Keratinocyte (primary cell): ENCODE data around the gene PDZD2. TPM values are rescaled to one million over a fixed set of nuclear protein-coding genes. Genes with fewer than 3 reads are reported as not detected.

Experiments used
- DNase-seq: peaks from one replicate; pipeline ENCODE4 v3.0.0-alpha.2; 2011; ENCODE audit warnings: low read depth, missing footprints, low spot score
- FAIRE-seq: peaks from 2 replicates; lab custom pipeline; 2011; peaks lifted over from hg19 to GRCh38; lab: Jason Lieb, UNC
- H2AFZ ChIP-seq: 2 replicates; pipeline ENCODE4 v1.6.0; 2012; ENCODE audit warnings: low read length, control low read depth, inconsistent platforms; ENCODE audit not compliant: control insufficient read depth
- H3K27ac ChIP-seq: 2 replicates; pipeline ENCODE4 v1.5.1; 2011; ENCODE audit warnings: low read length; ENCODE audit not compliant: control insufficient read depth, insufficient read depth
- H3K27me3 ChIP-seq: 3 replicates; pipeline ENCODE4 v1.6.0; 2011; ENCODE audit warnings: low read length; ENCODE audit not compliant: control insufficient read depth, insufficient read depth; ENCODE audit errors: extremely low read depth
- H3K36me3 ChIP-seq, 2 experiments: 2 replicates in 1 of 2; 3 replicates in 1 of 2; pipeline ENCODE4 v1.5.1; 2011; ENCODE audit warnings: low read length in 2 of 2, mild to moderate bottlenecking in 1 of 2; ENCODE audit not compliant: control insufficient read depth in 2 of 2, insufficient read depth in 2 of 2; ENCODE audit errors: extremely low read depth in 1 of 2
- H3K4me1 ChIP-seq: 3 replicates; pipeline ENCODE4 v1.5.1; 2011; ENCODE audit warnings: low read length; ENCODE audit not compliant: control insufficient read depth, insufficient read depth; ENCODE audit errors: extremely low read depth
- H3K4me2 ChIP-seq: 3 replicates; pipeline ENCODE4 v1.6.0; 2011; ENCODE audit warnings: low read depth, low read length; ENCODE audit not compliant: control insufficient read depth, insufficient read depth; ENCODE audit errors: extremely low read depth
- H3K4me3 ChIP-seq, 3 experiments: fragments of 200-600 bp in 1 of 3; sonication (generic) in 1 of 3; 2 replicates in 2 of 3; 3 replicates in 1 of 3; pipeline ENCODE4 v1.5.1; 2011 to 2016; ENCODE audit warnings: low read length in 3 of 3, mild to moderate bottlenecking in 3 of 3, control low read depth in 2 of 3, inconsistent platforms in 1 of 3, low read depth in 1 of 3, mixed read lengths in 1 of 3, mixed run types in 1 of 3, moderate library complexity in 1 of 3; ENCODE audit not compliant: control insufficient read depth in 2 of 3, insufficient read depth in 2 of 3; ENCODE audit errors: extremely low read depth in 1 of 3
- H3K79me2 ChIP-seq: 2 replicates; pipeline ENCODE4 v1.6.0; 2012; ENCODE audit warnings: low read length; ENCODE audit not compliant: control insufficient read depth, insufficient read depth
- H3K9ac ChIP-seq: 3 replicates; pipeline ENCODE4 v1.6.0; 2011; ENCODE audit warnings: low read length; ENCODE audit not compliant: control insufficient read depth, insufficient read depth; ENCODE audit errors: extremely low read depth
- H3K9me1 ChIP-seq: 3 replicates; pipeline ENCODE4 v1.6.0; 2011; ENCODE audit warnings: low read length; ENCODE audit not compliant: control insufficient read depth, insufficient read depth; ENCODE audit errors: extremely low read depth
- H3K9me3 ChIP-seq: 2 replicates; pipeline ENCODE4 v1.5.1; 2012; ENCODE audit warnings: low read depth, low read length; ENCODE audit not compliant: control insufficient read depth
- H4K20me1 ChIP-seq: 3 replicates; pipeline ENCODE4 v1.6.0; 2011; ENCODE audit warnings: low read length; ENCODE audit not compliant: control insufficient read depth, insufficient read depth; ENCODE audit errors: extremely low read depth
- CTCF ChIP-seq, 3 experiments: IDR thresholded peaks in 1 of 3; conservative IDR thresholded peaks in 1 of 3; optimal IDR thresholded peaks in 1 of 3; 2 replicates in 2 of 3; 3 replicates in 1 of 3; pipeline versions ENCODE3 to v1.5.1; 2011; ENCODE audit warnings: low read length in 3 of 3, mild to moderate bottlenecking in 3 of 3, moderate library complexity in 2 of 3, control low read depth in 1 of 3, inconsistent platforms in 1 of 3; ENCODE audit not compliant: insufficient read depth in 2 of 3; ENCODE audit errors: extremely low read depth in 1 of 3
- EZH2 ChIP-seq: IDR thresholded peaks from one replicate; pipeline ENCODE4 v1.6.1; 2012; ENCODE audit warnings: inconsistent platforms, mild to moderate bottlenecking, low read length, moderate library complexity
- dilution Hi-C: fragments of 300-500 bp; cut with MboI; formaldehyde crosslinking; loops from one replicate; pipeline ENCODE4 v1.7.0; 2020; ENCODE audit warnings: low sequenced_read_pairs; ENCODE audit not compliant: extremely low pct_ligation_motif_present
- polyA plus RNA-seq, 5 experiments: library from polyadenylated mRNA; depleted of rRNA in 3 of 5; stranded (reverse) in 3 of 5; stranded (forward) in 1 of 5; unstranded in 1 of 5; fragments of >200 nt; gene quantifications; 1 replicate in 1 of 5; 2 replicates in 3 of 5; 3 replicates in 1 of 5; pipeline versions ENCODE4 v1.2.1 to v1.2.3, GENCODE V29; 2011 to 2012; ENCODE audit warnings: missing spikeins in 2 of 5, low read depth in 1 of 5, low replicate concordance in 1 of 5

The PDZD2 gene
- polyA plus RNA-seq, 1 donor (not counting 4 experiments of a cell fraction or from before 2014, with no cell fraction given), result 7.3 TPM

- no peaks in the 10 kb centered on the region for H3K4me1 ChIP-seq
- H3K36me3 ChIP-seq, result peaks cover 12 to 13% of the 10 kb centered on the region in 2 experiments
- H3K9me3 ChIP-seq, result no peaks in the 10 kb centered on the region
- H3K9me1 ChIP-seq, result no peaks in the 10 kb centered on the region
- H3K79me2 ChIP-seq, result peaks cover 25% of the 10 kb centered on the region
- dilution Hi-C loops, result no loop called here
- no peak for DNase-seq
- no peak overlapping the region for H3K9ac ChIP-seq
- no peaks in the 10 kb centered on the region for H4K20me1 ChIP-seq
- no peak overlapping the region for H3K27ac ChIP-seq
- H3K27me3 ChIP-seq, result no peaks in the 10 kb centered on the region
- no peak for TF ChIP-seq EZH2
- no peak for TF ChIP-seq CTCF (optimal IDR thresholded peaks at IDR 0.05 in 1 of 3, IDR thresholded peaks at IDR 0.05 in 1 of 3, conservative IDR thresholded peaks at IDR 0.05 in 1 of 3; ENCODE audit: extremely low read depth in 1 of 3, insufficient read depth in 2 of 3, low read length in 3 of 3)
- H3K4me2 ChIP-seq, result no peak overlapping the region
- FAIRE-seq, result no peak
- H3K4me3 ChIP-seq, result no peak overlapping the region
- no peak overlapping the region for H2AFZ ChIP-seq
Measured at GRCh38 chr5:32129074-32129598, 490.2 kb downstream of the PDZD2 start.

- Histone ChIP-seq H3K4me2 (no peak overlapping the region), H3K27me3 (no peaks in the 10 kb centered on the region), H3K9ac (no peak overlapping the region), H2AFZ (no peak overlapping the region), H3K27ac (no peak overlapping the region), H3K9me3 (no peaks in the 10 kb centered on the region), H3K9me1 (no peaks in the 10 kb centered on the region), H3K36me3 (peaks cover 17% of the 10 kb centered on the region in 2 experiments), H3K79me2 (peaks cover 25% of the 10 kb centered on the region), H4K20me1 (no peaks in the 10 kb centered on the region), H3K4me1 (no peaks in the 10 kb centered on the region), H3K4me3 (no peak overlapping the region)
- TF ChIP-seq CTCF (optimal IDR thresholded peaks at IDR 0.05 in 1 of 3, IDR thresholded peaks at IDR 0.05 in 1 of 3, conservative IDR thresholded peaks at IDR 0.05 in 1 of 3; ENCODE audit: extremely low read depth in 1 of 3, insufficient read depth in 2 of 3, low read length in 3 of 3) (no peak), EZH2 (no peak)
- dilution Hi-C loops, result no loop called here
- FAIRE-seq, result no peak
- no peak for DNase-seq
Measured at GRCh38 chr5:32130865-32131264, 491.9 kb downstream of the PDZD2 start.
